Measurements from ENCODE around the gene GSPT1. TPM values are rescaled to one million over a fixed set of nuclear protein-coding genes. Genes with fewer than 3 reads are reported as not detected.
A peak's percentile ranks its signal among the peaks of the same experiment; 100 is the strongest.

Gene GSPT1
- total and polyA plus RNA-seq, 8 donors = 11.0 to 65.4 (median 49.1) TPM

GRCh38 chr16:11909653-11910545 lies 5.9 kb downstream of the GSPT1 start:
- H3K9me3 ChIP-seq = no peaks in the 10 kb centered on the region
- intact Hi-C loops (cut with DNase I) = no loop called here
- ATAC-seq = no peak
- DNase-seq = no peak
- no peak for FAIRE-seq
- H3K27me3 ChIP-seq = no peaks in the 10 kb centered on the region
- WGBS, 2 donors = 62 to 70% methylated on average over 18 of the region's 18 CpGs
- no peak overlapping the region for H3K27ac ChIP-seq
- H3K4me1 ChIP-seq = peaks cover 0 to 32% (median 15%) of the 10 kb centered on the region in 3 donors
- H3K36me3 ChIP-seq = no peaks in the 10 kb centered on the region
- no peak overlapping the region for H3K4me3 ChIP-seq
- TF ChIP-seq, protein P1, sequence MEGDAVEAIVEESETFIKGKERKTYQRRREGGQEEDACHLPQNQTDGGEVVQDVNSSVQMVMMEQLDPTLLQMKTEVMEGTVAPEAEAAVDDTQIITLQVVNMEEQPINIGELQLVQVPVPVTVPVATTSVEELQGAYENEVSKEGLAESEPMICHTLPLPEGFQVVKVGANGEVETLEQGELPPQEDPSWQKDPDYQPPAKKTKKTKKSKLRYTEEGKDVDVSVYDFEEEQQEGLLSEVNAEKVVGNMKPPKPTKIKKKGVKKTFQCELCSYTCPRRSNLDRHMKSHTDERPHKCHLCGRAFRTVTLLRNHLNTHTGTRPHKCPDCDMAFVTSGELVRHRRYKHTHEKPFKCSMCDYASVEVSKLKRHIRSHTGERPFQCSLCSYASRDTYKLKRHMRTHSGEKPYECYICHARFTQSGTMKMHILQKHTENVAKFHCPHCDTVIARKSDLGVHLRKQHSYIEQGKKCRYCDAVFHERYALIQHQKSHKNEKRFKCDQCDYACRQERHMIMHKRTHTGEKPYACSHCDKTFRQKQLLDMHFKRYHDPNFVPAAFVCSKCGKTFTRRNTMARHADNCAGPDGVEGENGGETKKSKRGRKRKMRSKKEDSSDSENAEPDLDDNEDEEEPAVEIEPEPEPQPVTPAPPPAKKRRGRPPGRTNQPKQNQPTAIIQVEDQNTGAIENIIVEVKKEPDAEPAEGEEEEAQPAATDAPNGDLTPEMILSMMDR (IDR thresholded peaks at IDR 0.05) = no peak

GRCh38 chr16:11907160-11907970 lies 8.4 kb downstream of the GSPT1 start:
- intact Hi-C loops (cut with DNase I) = no loop called here
- TF ChIP-seq, protein P1 (IDR thresholded peaks at IDR 0.05) = no peak
- no peak for DNase-seq
- no peak for ATAC-seq
- H3K27ac ChIP-seq = no peak overlapping the region
- no peaks in the 10 kb centered on the region for H3K9me3 ChIP-seq
- H3K4me1 ChIP-seq = peaks cover 0 to 20% (median under 1%) of the 10 kb centered on the region in 3 donors
- 94% methylated on average over 8 of the region's 8 CpGs for WGBS, 2 donors
- FAIRE-seq = no peak
- no peaks in the 10 kb centered on the region for H3K36me3 ChIP-seq
- H3K27me3 ChIP-seq = no peaks in the 10 kb centered on the region
- no peak overlapping the region for H3K4me3 ChIP-seq

- Histone ChIP-seq H3K27ac (no peak overlapping the region), H3K4me3 (no peak overlapping the region), H3K27me3 (no peaks in the 10 kb centered on the region), H3K4me1 (peaks cover 0 to 3% (median 0%) of the 10 kb centered on the region in 3 donors), H3K36me3 (no peaks in the 10 kb centered on the region), H3K9me3 (no peaks in the 10 kb centered on the region)
- ATAC-seq (no peak), FAIRE-seq (no peak), DNase-seq (no peak)
- TF ChIP-seq, protein P1 (IDR thresholded peaks at IDR 0.05) = no peak
- intact Hi-C loops (cut with DNase I) = no loop called here
- WGBS, 2 donors = 67 to 78% methylated on average over 6 of the region's 6 CpGs
These were observed 11.8 kb downstream of the GSPT1 start for GRCh38 chr16:11903906-11904305.

DNA sequence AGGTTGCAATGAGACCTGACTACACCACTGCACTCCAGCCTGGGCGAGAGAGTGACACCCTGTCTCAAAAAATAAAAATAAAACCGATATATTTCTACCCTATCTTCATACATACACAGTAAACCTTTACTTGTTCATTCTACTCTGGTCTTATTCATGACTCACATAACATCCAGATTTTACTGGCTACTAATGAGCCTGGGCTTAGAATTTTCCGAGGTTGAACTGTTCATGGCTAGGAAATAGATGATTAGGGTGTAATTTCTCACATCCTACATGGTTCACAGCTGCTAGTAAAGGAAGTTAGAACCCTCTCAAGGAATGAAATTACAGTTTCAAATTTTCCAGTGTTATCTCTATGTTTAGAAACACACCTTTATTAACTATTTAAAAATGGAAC lies 14.7 kb downstream of the GSPT1 start:
- H3K4me3 ChIP-seq = no peak overlapping the region
- peak in 1 of 4 donors; percentile 6 for ATAC-seq
- no peak for FAIRE-seq
- TF ChIP-seq, protein P1 (IDR thresholded peaks at IDR 0.05) = no peak
- intact Hi-C loops (cut with DNase I) = no loop called here
- H3K36me3 ChIP-seq = no peaks in the 10 kb centered on the region
- peaks cover 0 to 3% (median 0%) of the 10 kb centered on the region in 3 donors for H3K4me1 ChIP-seq
- no peaks in the 10 kb centered on the region for H3K27me3 ChIP-seq
- WGBS, 2 donors = 69 to 75% methylated on average over 3 of the region's 3 CpGs
- H3K27ac ChIP-seq = no peak overlapping the region
- no peaks in the 10 kb centered on the region for H3K9me3 ChIP-seq
- DNase-seq = no peak

All from pancreas (tissue), 10 donors.